NCI-H748 treated with DMSO at 0.1 percent for 48 hours (cell line): Measurements from ENCODE around the gene PRR29.

Source experiments
- DNase-seq: peaks from one replicate; lab custom pipeline; 2025; lab: John Stamatoyannopoulos, UW

Gene PRR29

DNA sequence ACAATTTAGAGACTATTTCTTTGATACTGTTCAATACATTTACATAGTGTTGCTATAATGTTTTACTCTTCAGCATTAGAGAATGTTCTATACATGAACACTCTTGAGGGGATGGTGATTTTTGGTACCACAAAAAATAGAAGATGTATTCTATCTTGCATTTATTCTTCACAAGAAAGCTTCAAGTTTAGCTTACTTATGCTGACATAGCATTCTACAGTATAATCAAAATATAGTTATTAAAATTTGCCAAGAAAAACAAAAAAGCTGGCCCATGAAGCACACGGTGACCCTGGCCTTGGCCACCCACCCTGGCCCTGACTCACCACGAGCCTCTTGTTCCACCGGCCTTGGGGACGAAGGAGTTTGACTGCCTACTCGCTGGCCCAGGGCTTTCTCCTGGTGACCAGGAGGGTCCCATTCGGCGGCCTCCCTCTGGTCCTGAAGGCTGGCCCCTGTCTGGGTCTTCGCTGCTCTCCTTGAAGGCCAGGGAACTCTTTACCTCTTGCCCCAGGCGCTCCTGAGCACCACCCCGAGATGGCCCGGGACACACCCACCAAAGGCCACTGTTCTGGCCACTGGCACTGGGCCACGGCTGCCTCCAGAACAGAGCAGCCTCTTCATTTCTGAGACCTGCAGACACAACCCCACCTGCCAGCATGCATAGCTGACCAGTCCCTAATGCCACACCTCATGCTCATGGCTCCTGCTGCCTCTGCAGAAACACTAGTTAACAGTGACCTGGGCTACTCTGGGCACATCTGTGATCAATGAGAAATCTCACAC is 44.7 kb downstream of the PRR29 start:
- no peak for DNase-seq

DNA sequence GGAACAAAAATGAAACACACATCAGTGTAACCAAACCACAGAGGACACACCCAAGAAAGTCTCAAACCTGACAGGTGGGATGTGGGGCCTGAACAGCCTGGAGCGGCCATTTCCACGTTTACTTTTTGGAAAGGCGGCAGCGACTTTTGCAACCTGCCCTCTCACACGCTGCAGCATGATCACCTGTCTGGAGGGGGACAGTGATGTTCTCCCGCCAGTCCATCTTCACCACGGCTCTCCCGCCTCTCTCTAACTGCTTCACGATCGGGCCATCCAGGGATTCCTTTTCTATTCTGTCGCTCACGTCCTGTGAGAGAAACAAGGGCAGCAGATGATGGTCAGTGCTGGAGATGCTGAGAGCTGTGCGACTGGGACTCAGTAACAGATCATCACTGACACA is 47.0 kb downstream of the PRR29 start:
- DNase-seq = no peak

DNA sequence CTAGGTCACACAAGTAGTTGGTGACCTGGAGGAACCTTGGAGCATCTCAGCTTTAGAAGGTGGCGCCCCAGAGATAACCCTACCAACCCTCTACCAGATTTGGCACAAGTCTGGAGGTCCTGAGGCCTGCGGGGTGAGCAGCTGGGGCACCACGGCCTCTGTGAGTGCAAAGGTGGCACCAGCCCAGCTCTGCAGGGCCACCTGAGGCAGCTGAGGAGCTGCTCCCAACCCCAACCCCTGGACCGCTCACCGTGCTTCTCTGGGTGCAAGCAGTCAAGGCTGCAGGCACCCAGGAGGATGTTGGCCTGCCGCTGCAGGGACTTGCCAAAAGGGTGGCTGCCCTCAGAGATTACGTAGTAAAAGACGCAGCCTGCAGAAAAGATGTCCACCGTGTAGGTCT is 50.7 kb downstream of the PRR29 start:
- no peak for DNase-seq

DNA sequence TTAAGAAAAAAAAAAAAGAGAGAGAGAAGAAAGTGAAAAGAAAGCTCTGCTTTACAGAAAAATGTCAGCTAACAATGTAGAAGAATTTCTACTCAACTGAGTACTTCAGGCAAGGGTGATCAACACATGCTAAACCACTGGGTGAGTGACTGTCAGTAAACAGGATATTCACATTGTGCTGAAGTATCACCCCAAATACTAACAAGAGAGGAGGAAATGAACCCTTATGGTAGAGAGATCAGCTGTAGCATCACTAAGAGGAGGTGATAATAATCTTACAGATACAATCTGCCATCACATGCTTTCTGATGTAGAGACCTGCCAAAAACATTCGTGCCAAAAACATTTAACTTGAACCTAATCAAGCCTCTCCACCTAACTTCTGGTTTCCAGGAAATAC is 53.0 kb downstream of the PRR29 start:
- no peak for DNase-seq

DNA sequence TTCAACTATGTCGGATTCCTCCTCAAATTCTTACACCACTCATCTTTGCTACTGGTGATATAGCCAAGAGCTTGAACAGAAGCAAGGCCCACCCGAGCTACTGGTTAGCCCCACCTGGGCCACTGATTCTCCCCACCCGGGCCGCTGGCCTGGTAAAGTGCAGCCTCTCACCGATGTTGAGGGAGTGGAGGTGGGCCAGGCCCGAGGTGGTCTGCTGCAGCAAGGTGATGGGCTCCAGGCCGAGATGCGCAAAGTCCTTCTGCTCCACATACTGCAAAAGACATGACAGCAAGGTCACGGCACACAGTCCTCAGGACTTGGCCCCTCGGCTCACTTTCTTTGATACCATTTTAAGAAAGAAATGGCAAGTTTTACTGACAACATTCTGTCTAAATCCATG is 55.0 kb downstream of the PRR29 start:
- DNase-seq = no peak
